OCI-LY1 (cell line): Measurements from ENCODE around the gene PLEKHG2.

Experiments
- H2AFZ ChIP-seq: fragments of 200-600 bp; sonication (generic), shearing (Covaris generic); 2 replicates; pipeline ENCODE4 v1.6.0; 2014; ENCODE audit warnings: antibody characterized with exemption, mild to moderate bottlenecking, low read length
- H3F3A ChIP-seq: fragments of 200-600 bp; sonication (generic), shearing (Covaris generic); 2 replicates; pipeline ENCODE4 v1.6.0; 2014; ENCODE audit warnings: mild to moderate bottlenecking, antibody characterized with exemption, low read length, moderate library complexity; ENCODE audit not compliant: insufficient read depth
- H3K27ac ChIP-seq: fragments of 200-600 bp; sonication (generic); 2 replicates; pipeline ENCODE4 v1.5.1; 2014; ENCODE audit warnings: low read length, mixed run types, mild to moderate bottlenecking, low read depth; ENCODE audit not compliant: poor library complexity, severe bottlenecking
- H3K27me3 ChIP-seq: fragments of 200-600 bp; sonication (generic); 2 replicates; pipeline ENCODE4 v1.6.0; 2014; ENCODE audit warnings: antibody characterized with exemption, mild to moderate bottlenecking, low read length, moderate library complexity; ENCODE audit not compliant: insufficient read depth
- H3K36me3 ChIP-seq: fragments of 200-600 bp; sonication (generic); 2 replicates; pipeline ENCODE4 v1.6.1; 2014; ENCODE audit warnings: mild to moderate bottlenecking, antibody characterized with exemption, low read length, moderate library complexity, mixed read lengths; ENCODE audit not compliant: insufficient read depth
- H3K4me1 ChIP-seq: fragments of 200-600 bp; sonication (generic); 2 replicates; pipeline ENCODE4 v1.5.1; 2014; ENCODE audit warnings: mild to moderate bottlenecking, low read length, moderate library complexity; ENCODE audit not compliant: insufficient read depth, severe bottlenecking
- H3K4me2 ChIP-seq: fragments of 200-600 bp; sonication (generic), shearing (Covaris generic); 2 replicates; pipeline ENCODE4 v1.6.1; 2014; ENCODE audit warnings: low read length
- H3K4me3 ChIP-seq: fragments of 200-600 bp; sonication (generic); 2 replicates; pipeline ENCODE4 v1.5.1; 2014; ENCODE audit warnings: low read length, low read depth, mild to moderate bottlenecking, mixed read lengths; ENCODE audit not compliant: poor library complexity, severe bottlenecking
- H3K79me2 ChIP-seq: fragments of 200-600 bp; shearing (Covaris generic); 2 replicates; pipeline ENCODE4 v1.6.1; 2016; ENCODE audit warnings: mixed run types, low read length, mixed read lengths; ENCODE audit not compliant: insufficient read depth
- H3K9ac ChIP-seq: fragments of 200-600 bp; sonication (generic), shearing (Covaris generic); 2 replicates; pipeline ENCODE4 v1.6.1; 2014; ENCODE audit warnings: mild to moderate bottlenecking, low read length, mixed read lengths
- H3K9me2 ChIP-seq: fragments of 200-600 bp; sonication (generic), shearing (Covaris generic); 2 replicates; pipeline ENCODE4 v1.6.1; 2014; ENCODE audit warnings: low read depth, mild to moderate bottlenecking, low read length, mixed read lengths
- H3K9me3 ChIP-seq: fragments of 200-600 bp; shearing (Covaris generic); 2 replicates; pipeline ENCODE4 v1.6.1; 2014; ENCODE audit warnings: low read length, mixed read lengths
- H4K20me1 ChIP-seq: fragments of 200-600 bp; sonication (generic), shearing (Covaris generic); 2 replicates; pipeline ENCODE4 v1.6.0; 2016; ENCODE audit warnings: mild to moderate bottlenecking, low read length; ENCODE audit not compliant: insufficient read depth
- CTCF ChIP-seq: fragments of 200-600 bp; sonication (generic), shearing (Covaris generic); IDR thresholded peaks from 2 replicates; pipeline ENCODE4 v1.5.1; 2017; ENCODE audit warnings: mild to moderate bottlenecking, antibody characterized with exemption, low read length, moderate library complexity, mixed read lengths
- EZH2 ChIP-seq: fragments of 200-600 bp; sonication (generic), shearing (Covaris generic); IDR thresholded peaks from 2 replicates; pipeline ENCODE4 v1.8.0; 2017; ENCODE audit warnings: borderline replicate concordance, mixed run types, mild to moderate bottlenecking, antibody characterized with exemption, low read length, moderate library complexity, mixed read lengths

The PLEKHG2 gene

GRCh38 chr19:39465956-39466747 lies 53.7 kb downstream of the PLEKHG2 start:
- Histone ChIP-seq H3K9me3 (no peaks in the 10 kb centered on the region), H3K9ac (no peak overlapping the region), H3F3A (no peaks in the 10 kb centered on the region), H4K20me1 (no peaks in the 10 kb centered on the region), H3K4me1 (no peaks in the 10 kb centered on the region), H2AFZ (no peak overlapping the region), H3K4me3 (no peak overlapping the region), H3K9me2 (no peaks in the 10 kb centered on the region), H3K4me2 (no peak overlapping the region), H3K27ac (no peak overlapping the region), H3K36me3 (peaks cover 78% of the 10 kb centered on the region), H3K27me3 (no peaks in the 10 kb centered on the region), H3K79me2 (no peaks in the 10 kb centered on the region)
- TF ChIP-seq EZH2 (no peak), CTCF (no peak)

- H3K4me2 ChIP-seq: no peak overlapping the region
- TF ChIP-seq EZH2 (no peak), CTCF (no peak)
- H2AFZ ChIP-seq: no peak overlapping the region
- H3K27me3 ChIP-seq: no peaks in the 10 kb centered on the region
- H3K36me3 ChIP-seq: peaks cover 92% of the 10 kb centered on the region
- no peak overlapping the region for H3K9ac ChIP-seq
- no peaks in the 10 kb centered on the region for H3K9me3 ChIP-seq
- H3K79me2 ChIP-seq: no peaks in the 10 kb centered on the region
- no peak overlapping the region for H3K27ac ChIP-seq
- H3K9me2 ChIP-seq: no peaks in the 10 kb centered on the region
- H4K20me1 ChIP-seq: no peaks in the 10 kb centered on the region
- no peak overlapping the region for H3K4me3 ChIP-seq
- H3F3A ChIP-seq: no peaks in the 10 kb centered on the region
- H3K4me1 ChIP-seq: no peaks in the 10 kb centered on the region
Observed at GRCh38 chr19:39467941-39468340, 55.5 kb downstream of the PLEKHG2 start.

- no peaks in the 10 kb centered on the region for H3K4me1 ChIP-seq
- H3K79me2 ChIP-seq: no peaks in the 10 kb centered on the region
- no peak overlapping the region for H3K9ac ChIP-seq
- no peak overlapping the region for H3K4me3 ChIP-seq
- H3K27ac ChIP-seq: no peak overlapping the region
- no peaks in the 10 kb centered on the region for H4K20me1 ChIP-seq
- TF ChIP-seq CTCF: no peak
- no peak for TF ChIP-seq EZH2
- no peaks in the 10 kb centered on the region for H3F3A ChIP-seq
- H3K9me3 ChIP-seq: no peaks in the 10 kb centered on the region
- H3K27me3 ChIP-seq: no peaks in the 10 kb centered on the region
- H2AFZ ChIP-seq: no peak overlapping the region
- no peaks in the 10 kb centered on the region for H3K9me2 ChIP-seq
- peaks cover 96% of the 10 kb centered on the region for H3K36me3 ChIP-seq
- no peak overlapping the region for H3K4me2 ChIP-seq
Observed at GRCh38 chr19:39469036-39469435, 56.6 kb downstream of the PLEKHG2 start.
